ENCODE data around the gene RBM42.

- no peak for TF ChIP-seq POLR2AphosphoS5 (IDR thresholded peaks at IDR 0.05)
- TF ChIP-seq POLR2A (IDR thresholded peaks at IDR 0.05; ENCODE audit: low read depth), result no peak
- no peak for TF ChIP-seq CTCF (IDR thresholded peaks at IDR 0.05)
Observed at GRCh38 chr19:35636651-35637050, 7.8 kb downstream of the RBM42 start.
